Fibroblast of the aortic adventitia (primary cell): ENCODE results near the gene MAK. TPM values are rescaled to one million over a fixed set of nuclear protein-coding genes. Genes with fewer than 3 reads are reported as not detected.

Experiments used
- DNase-seq: peaks from one replicate; pipeline ENCODE4 v3.0.0-alpha.2; 2010; ENCODE audit warnings: low read depth
- H3K4me3 ChIP-seq: 2 replicates; pipeline ENCODE4 v1.5.1; 2011; ENCODE audit warnings: low read depth, mild to moderate bottlenecking, control low read depth, low read length, moderate library complexity
- total RNA-seq: library from RNA; depleted of rRNA; stranded (reverse); fragments of >200 nt; gene quantifications from 2 replicates; pipeline ENCODE4 v1.2.3, GENCODE V29; 2012; ENCODE audit warnings: low replicate concordance
- TF ChIP-seq, protein P1 (sequence below): IDR thresholded peaks from 2 replicates; pipeline ENCODE4 v1.5.1; 2011; ENCODE audit warnings: mild to moderate bottlenecking, low read length, control low read depth, inconsistent platforms; ENCODE audit not compliant: insufficient read depth

Gene MAK
- total RNA-seq, 1 donor: under 0.01 TPM

GRCh38 chr6:10849901-10850300 is 11.6 kb upstream of the MAK start:
- TF ChIP-seq, protein P1, sequence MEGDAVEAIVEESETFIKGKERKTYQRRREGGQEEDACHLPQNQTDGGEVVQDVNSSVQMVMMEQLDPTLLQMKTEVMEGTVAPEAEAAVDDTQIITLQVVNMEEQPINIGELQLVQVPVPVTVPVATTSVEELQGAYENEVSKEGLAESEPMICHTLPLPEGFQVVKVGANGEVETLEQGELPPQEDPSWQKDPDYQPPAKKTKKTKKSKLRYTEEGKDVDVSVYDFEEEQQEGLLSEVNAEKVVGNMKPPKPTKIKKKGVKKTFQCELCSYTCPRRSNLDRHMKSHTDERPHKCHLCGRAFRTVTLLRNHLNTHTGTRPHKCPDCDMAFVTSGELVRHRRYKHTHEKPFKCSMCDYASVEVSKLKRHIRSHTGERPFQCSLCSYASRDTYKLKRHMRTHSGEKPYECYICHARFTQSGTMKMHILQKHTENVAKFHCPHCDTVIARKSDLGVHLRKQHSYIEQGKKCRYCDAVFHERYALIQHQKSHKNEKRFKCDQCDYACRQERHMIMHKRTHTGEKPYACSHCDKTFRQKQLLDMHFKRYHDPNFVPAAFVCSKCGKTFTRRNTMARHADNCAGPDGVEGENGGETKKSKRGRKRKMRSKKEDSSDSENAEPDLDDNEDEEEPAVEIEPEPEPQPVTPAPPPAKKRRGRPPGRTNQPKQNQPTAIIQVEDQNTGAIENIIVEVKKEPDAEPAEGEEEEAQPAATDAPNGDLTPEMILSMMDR: no peak

GRCh38 chr6:10847684-10848083 is 9.3 kb upstream of the MAK start:
- H3K4me3 ChIP-seq: no peak overlapping the region

More at GRCh38 chr6:10849901-10850300, 11.6 kb upstream of the MAK start:
- H3K4me3 ChIP-seq: no peak overlapping the region
- DNase-seq: no peak

DNA sequence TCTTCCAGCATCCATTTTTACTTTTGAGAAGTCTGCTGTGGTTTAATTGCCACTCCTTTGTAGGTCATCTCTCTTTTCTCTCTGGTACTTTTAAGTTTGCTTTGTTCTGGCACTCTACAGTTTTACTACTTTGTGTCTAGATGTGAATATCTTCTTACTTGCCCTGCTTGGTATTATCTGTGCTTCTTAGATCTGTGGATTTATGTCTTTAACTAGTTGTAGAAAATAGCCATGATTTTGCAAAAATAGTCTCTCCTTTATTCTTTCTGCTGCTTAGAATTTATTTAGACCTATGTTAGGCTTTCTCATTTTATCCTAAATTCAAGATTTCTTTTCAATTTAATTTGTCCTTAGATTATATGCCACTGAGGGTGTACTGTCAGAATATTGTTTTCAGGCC is 5.2 kb upstream of the MAK start:
- no peak overlapping the region for H3K4me3 ChIP-seq
- TF ChIP-seq, protein P1: no peak
- no peak for DNase-seq

More at GRCh38 chr6:10847684-10848083, 9.3 kb upstream of the MAK start:
- DNase-seq: no peak
- TF ChIP-seq, protein P1: no peak

- no peak for DNase-seq
- H3K4me3 ChIP-seq: peak overlapping the region; percentile 70
- TF ChIP-seq, protein P1: no peak
These were observed 525 bp upstream of the MAK start for GRCh38 chr6:10838794-10839333.

DNA sequence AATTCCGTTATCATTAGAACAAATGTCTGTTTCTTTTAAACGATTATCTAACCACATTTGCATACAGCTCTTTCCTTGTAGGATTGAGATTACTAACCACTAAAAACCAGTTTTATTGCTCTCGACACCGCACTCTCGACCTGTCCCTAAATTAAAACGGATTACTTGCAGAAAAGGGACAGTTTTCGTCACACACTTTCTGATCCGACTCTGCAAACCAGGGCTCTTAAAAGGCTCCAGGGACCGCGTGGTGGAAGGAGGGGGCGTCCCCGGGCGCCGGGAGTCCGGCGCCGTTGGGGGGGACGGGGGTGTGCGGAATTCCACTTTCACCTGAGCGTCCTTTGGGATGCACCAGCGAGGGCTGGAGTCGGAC is 731 bp downstream of the MAK start:
- TF ChIP-seq, protein P1: no peak
- peak overlapping the region; percentile 70 for H3K4me3 ChIP-seq
- DNase-seq: peak; percentile 9

DNA sequence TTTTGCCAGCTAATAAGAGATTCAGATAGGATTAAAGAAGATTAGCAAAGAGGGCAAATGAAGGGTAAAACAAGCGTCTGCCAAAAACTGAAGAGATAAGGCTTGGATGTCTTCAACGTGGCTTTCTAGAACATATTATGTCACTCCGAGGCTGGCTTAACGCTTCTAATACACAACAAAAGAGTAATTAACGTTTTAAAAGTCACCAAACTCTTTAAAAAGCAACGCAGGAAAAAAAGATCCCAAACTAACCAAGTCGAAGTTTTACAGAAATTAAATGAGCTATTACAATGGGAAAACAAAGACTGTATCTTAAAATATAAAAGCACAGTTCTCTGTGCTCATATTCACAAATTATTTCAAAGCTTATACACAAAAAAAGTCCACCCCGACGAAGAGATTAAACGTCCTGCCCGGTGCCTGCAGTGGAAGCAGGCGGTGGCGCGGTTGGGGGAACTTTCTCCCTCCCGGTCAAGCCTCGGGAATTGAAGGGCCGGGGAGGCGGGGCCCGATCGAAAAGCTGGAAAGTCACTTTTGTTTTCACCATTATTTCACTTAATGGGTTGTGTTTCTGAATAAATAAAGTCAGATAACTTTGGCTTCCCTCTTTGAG is 1.2 kb downstream of the MAK start:
- TF ChIP-seq, protein P1: no peak
- peak; percentile 12 for DNase-seq
- H3K4me3 ChIP-seq: peak overlapping the region; percentile 70
